SH-SY5Y (cell line): ENCODE results near the gene CDKN1C.

ENCODE experiments used
- GATA2 ChIP-seq: IDR thresholded peaks from 2 replicates; pipeline ENCODE4 v1.6.1; 2011; ENCODE audit warnings: mild to moderate bottlenecking, low read depth, low read length
- GATA3 ChIP-seq: IDR thresholded peaks from 2 replicates; pipeline ENCODE4 v1.6.1; 2011; ENCODE audit warnings: low read depth, mild to moderate bottlenecking, low read length, moderate library complexity

GRCh38 chr11:2896047-2896446, 10.5 kb upstream of the CDKN1C start:
- TF ChIP-seq GATA2, result no peak
- no peak for TF ChIP-seq GATA3
